NCI-H2227 treated with DMSO at 0.1 percent for 48 hours (cell line): ENCODE data around the gene MEIOB.
"Not testable (repeated sequence)": the region's sequence is repeated elsewhere in the genome, so short reads cannot be mapped to it uniquely, and the experiment has no call there.

Experiments
- DNase-seq: peaks from one replicate; lab custom pipeline; 2025; lab: John Stamatoyannopoulos, UW

MEIOB gene

GRCh38 chr16:1906846-1907165 is 34.8 kb upstream of the MEIOB start:
- no peak for DNase-seq

GRCh38 chr16:1906055-1906845 is 34.3 kb upstream of the MEIOB start:
- no peak for DNase-seq

- no peak for DNase-seq
These were observed 32.2 kb upstream of the MEIOB start for GRCh38 chr16:1903845-1904840.

GRCh38 chr16:1903220-1903574 is 31.2 kb upstream of the MEIOB start:
- no peak for DNase-seq

GRCh38 chr16:1902547-1903219 is 30.7 kb upstream of the MEIOB start:
- DNase-seq: no peak

- no peak for DNase-seq
These were observed 28.4 kb upstream of the MEIOB start for GRCh38 chr16:1900452-1900774.

- DNase-seq: no peak
These were observed 27.9 kb upstream of the MEIOB start for GRCh38 chr16:1899641-1900451.

GRCh38 chr16:1897692-1898091 is 25.7 kb upstream of the MEIOB start:
- not testable (repeated sequence) for DNase-seq

- DNase-seq: no peak
These were observed 24.1 kb upstream of the MEIOB start for GRCh38 chr16:1895949-1896675.

- DNase-seq: no peak
These were observed 23.1 kb upstream of the MEIOB start for GRCh38 chr16:1895068-1895467.

GRCh38 chr16:1890708-1891050 is 18.7 kb upstream of the MEIOB start:
- no peak for DNase-seq

GRCh38 chr16:1890024-1890707 is 18.2 kb upstream of the MEIOB start:
- no peak for DNase-seq

- no peak for DNase-seq
These were observed 15.9 kb upstream of the MEIOB start for GRCh38 chr16:1887711-1888354.

GRCh38 chr16:1884889-1885288 is 12.9 kb upstream of the MEIOB start:
- DNase-seq: no peak

GRCh38 chr16:1884155-1884760 is 12.3 kb upstream of the MEIOB start:
- DNase-seq: peak; percentile 24

GRCh38 chr16:1881172-1881571 is 9.2 kb upstream of the MEIOB start:
- DNase-seq: not testable (repeated sequence)

GRCh38 chr16:1879477-1879876 is 7.5 kb upstream of the MEIOB start:
- DNase-seq: no peak

- DNase-seq: no peak
These were observed 6.3 kb upstream of the MEIOB start for GRCh38 chr16:1878256-1878655.

- no peak for DNase-seq
These were observed 5.8 kb upstream of the MEIOB start for GRCh38 chr16:1877804-1878203.

GRCh38 chr16:1877089-1877488 is 5.1 kb upstream of the MEIOB start:
- no peak for DNase-seq
